HFF-Myc (cell line): ENCODE results near the gene UPB1.
"Not testable (repeated sequence)": the region's sequence is repeated elsewhere in the genome, so short reads cannot be mapped to it uniquely, and the experiment has no call there.

Experiments used
- DNase-seq: peaks from one replicate; pipeline ENCODE4 v3.0.0-alpha.2; 2011; ENCODE audit warnings: low read depth; ENCODE audit errors: extremely low read depth
- H3K4me3 ChIP-seq: replicated peaks from 2 replicates; pipeline ENCODE4 v1.5.1; 2011; ENCODE audit warnings: low read depth, mild to moderate bottlenecking, control low read depth, low read length
- CTCF ChIP-seq: IDR thresholded peaks from 2 replicates; pipeline ENCODE4 v1.5.1; 2012; ENCODE audit warnings: mild to moderate bottlenecking, low read depth, low read length, control low read depth; ENCODE audit errors: missing control alignments

The UPB1 gene

DNA sequence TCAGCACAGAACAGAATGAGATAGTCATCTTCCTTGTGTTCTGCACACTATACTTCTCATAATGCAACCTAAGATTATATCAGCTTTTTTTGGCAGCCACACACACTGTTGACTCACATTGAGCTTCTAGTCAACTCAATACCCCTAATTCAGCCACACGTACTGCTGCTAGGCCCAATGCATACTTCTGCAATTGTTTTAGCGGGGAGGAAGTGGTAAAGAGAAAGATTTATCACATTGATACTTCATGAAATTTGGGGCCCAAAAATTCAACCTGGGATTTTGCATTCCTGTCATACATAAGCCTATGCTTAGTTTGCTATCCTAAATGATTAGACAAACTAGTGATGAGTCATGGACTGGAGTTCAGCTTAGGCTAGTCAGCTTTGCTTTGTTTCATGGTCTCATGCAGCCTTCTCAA, 8.6 kb upstream of the UPB1 start:
- DNase-seq: peak; percentile 52
- TF ChIP-seq CTCF: no peak

GRCh38 chr22:24489011-24489410, 6.1 kb upstream of the UPB1 start:
- no peak for TF ChIP-seq CTCF
- no peak overlapping the region for H3K4me3 ChIP-seq
- DNase-seq: no peak

More for the DNA sequence above, 8.6 kb upstream of the UPB1 start:
- H3K4me3 ChIP-seq: no peak overlapping the region

DNA sequence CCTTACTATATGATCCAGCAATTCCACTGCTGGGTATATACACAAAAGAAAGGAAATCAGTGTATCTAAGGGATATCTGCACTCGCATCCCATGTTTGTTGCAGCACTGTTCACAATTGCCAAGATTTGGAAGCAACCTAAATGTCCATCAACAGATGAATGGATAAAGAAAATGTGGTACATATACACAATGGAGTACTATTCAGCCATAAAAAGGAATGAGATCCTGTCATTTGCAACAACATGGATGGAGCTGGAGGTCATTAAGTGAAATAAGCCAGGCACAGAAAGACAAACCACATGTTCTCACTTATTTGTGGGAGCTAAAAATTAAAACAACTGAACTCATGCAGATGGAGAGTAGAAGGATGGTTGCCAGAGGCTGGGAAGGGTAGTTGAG, 5.7 kb upstream of the UPB1 start:
- not testable (repeated sequence) for H3K4me3 ChIP-seq

DNA sequence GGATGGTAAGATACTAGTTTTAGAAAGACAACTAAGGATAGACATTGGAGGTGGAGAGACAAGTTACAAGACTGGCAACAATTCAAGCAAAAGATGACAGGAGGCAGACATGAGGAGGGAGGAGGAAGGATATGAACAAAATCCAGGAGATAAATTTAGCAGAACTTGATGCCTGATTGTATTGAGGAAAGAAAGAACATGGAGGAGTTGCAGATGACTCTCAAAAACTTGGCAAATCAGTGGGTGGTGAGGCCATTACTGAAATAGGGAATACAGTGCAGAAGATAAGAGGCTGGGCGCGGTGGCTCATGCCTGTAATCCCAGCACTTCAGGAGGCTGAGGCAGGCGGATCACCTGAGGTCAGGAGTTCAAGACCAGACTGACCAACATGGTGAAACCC, 2.7 kb upstream of the UPB1 start:
- no peak overlapping the region for H3K4me3 ChIP-seq
- no peak for TF ChIP-seq CTCF
- DNase-seq: no peak

More for the DNA sequence above, 5.7 kb upstream of the UPB1 start:
- DNase-seq: not testable (repeated sequence)

DNA sequence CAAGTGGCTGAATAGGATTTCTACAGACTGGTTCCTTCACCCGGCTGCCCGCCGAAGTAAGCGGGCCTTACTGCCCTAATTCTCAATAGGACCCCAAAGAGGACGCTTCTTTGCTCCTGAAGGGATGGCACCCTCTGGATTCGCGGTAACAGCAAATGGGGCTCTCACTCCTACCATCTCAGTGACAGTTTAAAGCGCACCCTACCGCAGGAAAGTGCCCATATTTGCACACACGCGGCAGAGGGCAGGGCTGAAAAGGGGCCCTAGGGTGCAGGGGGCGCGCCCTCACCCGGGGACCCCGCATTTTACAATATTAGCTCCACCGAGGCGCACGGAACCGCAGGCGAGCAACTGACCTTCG, 985 bp upstream of the UPB1 start:
- H3K4me3 ChIP-seq: peak overlapping the region; percentile 17
- no peak for DNase-seq
- TF ChIP-seq CTCF: no peak

DNA sequence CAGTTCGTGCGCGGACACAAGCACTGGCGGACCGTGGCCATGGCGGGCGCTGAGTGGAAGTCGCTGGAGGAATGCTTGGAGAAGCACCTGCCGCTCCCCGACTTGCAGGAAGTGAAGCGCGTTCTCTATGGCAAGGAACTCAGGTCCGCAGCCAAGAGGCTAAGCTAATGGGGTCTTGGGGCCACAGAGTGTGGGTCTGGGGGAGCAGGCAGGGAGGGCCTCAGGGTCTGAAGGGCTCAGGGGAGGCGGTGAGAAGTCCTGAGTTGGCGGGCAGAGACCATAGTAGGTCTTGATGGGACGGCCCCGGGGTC, 188 bp downstream of the UPB1 start:
- DNase-seq: no peak
- no peak overlapping the region for H3K4me3 ChIP-seq
- TF ChIP-seq CTCF: no peak

DNA sequence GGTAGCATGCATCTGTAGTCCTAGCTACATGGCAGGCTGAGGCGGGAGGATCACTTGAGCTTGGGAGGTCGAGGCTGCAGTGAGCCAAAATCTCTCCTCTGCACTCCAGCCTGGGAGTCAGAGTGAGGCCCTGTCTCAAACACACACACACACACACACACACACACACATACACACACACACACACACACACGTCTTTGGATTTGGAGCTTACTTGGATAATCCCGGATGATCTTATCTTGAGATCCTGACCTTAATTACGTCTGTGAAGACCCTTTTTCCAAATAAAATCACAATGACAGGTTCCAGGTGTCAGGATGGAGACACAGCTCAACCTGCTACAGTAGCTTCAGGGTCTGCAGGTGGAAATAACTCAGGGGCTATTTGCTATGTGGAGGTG, 1.1 kb downstream of the UPB1 start:
- no peak for DNase-seq
- no peak overlapping the region for H3K4me3 ChIP-seq
- TF ChIP-seq CTCF: no peak

- no peak overlapping the region for H3K4me3 ChIP-seq
- TF ChIP-seq CTCF: no peak
- DNase-seq: no peak
Observed at GRCh38 chr22:24496661-24497060, 1.5 kb downstream of the UPB1 start.
